HG02759 (cell line): Measurements from ENCODE around the gene RALB.
"Not testable (repeated sequence)": the region's sequence is repeated elsewhere in the genome, so short reads cannot be mapped to it uniquely, and the experiment has no call there.

Source experiments
- ATAC-seq: cut with Tn5 transposase; IDR thresholded peaks from one replicate; pipeline ENCODE4 v1.9.1; 2021; ENCODE audit warnings: mild to moderate bottlenecking, moderate library complexity; ENCODE audit not compliant: unreplicated experiment

RALB gene

GRCh38 chr2:120243211-120243610 is 9.4 kb upstream of the RALB start:
- ATAC-seq = no peak

GRCh38 chr2:120243875-120244553 is 8.6 kb upstream of the RALB start:
- ATAC-seq = no peak

GRCh38 chr2:120244656-120245519 is 7.8 kb upstream of the RALB start:
- ATAC-seq = no peak

- ATAC-seq = no peak
Observed at GRCh38 chr2:120245520-120246332, 6.9 kb upstream of the RALB start.

- no peak for ATAC-seq
Observed at GRCh38 chr2:120246546-120247300, 5.9 kb upstream of the RALB start.

- ATAC-seq = no peak
Observed at GRCh38 chr2:120247851-120248250, 4.8 kb upstream of the RALB start.

GRCh38 chr2:120250640-120251039 is 2.0 kb upstream of the RALB start:
- ATAC-seq = no peak

GRCh38 chr2:120251078-120251477 is 1.6 kb upstream of the RALB start:
- no peak for ATAC-seq

GRCh38 chr2:120251880-120252224 is 800 bp upstream of the RALB start:
- ATAC-seq = no peak

GRCh38 chr2:120253021-120253882 is 600 bp downstream of the RALB start:
- ATAC-seq = peak; percentile 33

GRCh38 chr2:120254178-120254577 is 1.5 kb downstream of the RALB start:
- ATAC-seq = no peak

- no peak for ATAC-seq
Observed at GRCh38 chr2:120255071-120255470, 2.4 kb downstream of the RALB start.

- ATAC-seq = no peak
Observed at GRCh38 chr2:120255986-120256650, 3.5 kb downstream of the RALB start.

GRCh38 chr2:120256651-120257000 is 4.0 kb downstream of the RALB start:
- ATAC-seq = no peak

GRCh38 chr2:120257522-120257921 is 4.9 kb downstream of the RALB start:
- no peak for ATAC-seq

- ATAC-seq = no peak
Observed at GRCh38 chr2:120258196-120258595, 5.5 kb downstream of the RALB start.

- not testable (repeated sequence) for ATAC-seq
Observed at GRCh38 chr2:120259939-120260338, 7.3 kb downstream of the RALB start.

GRCh38 chr2:120260736-120261135 is 8.1 kb downstream of the RALB start:
- no peak for ATAC-seq

- peak; percentile 85 for ATAC-seq
Observed at GRCh38 chr2:120261387-120262006, 8.8 kb downstream of the RALB start.
